SU-DHL-6 (cell line): ENCODE data around the gene KDELR1.

Source experiments
- EZH2phosphoT487 ChIP-seq: fragments of 200-600 bp; sonication (generic), shearing (Covaris generic); conservative IDR thresholded peaks from 2 replicates; pipeline ENCODE4 v1.6.1; 2018; ENCODE audit warnings: mild to moderate bottlenecking, antibody characterized with exemption, low read length, moderate library complexity, mixed read lengths
- TF ChIP-seq, protein P1 (sequence below): fragments of 200-600 bp; sonication (generic); IDR thresholded peaks from one replicate; pipeline ENCODE4 v1.5.1; 2017; ENCODE audit warnings: antibody characterized with exemption, mild to moderate bottlenecking, low read length, moderate library complexity; ENCODE audit not compliant: insufficient read depth, poor library complexity, severe bottlenecking

DNA sequence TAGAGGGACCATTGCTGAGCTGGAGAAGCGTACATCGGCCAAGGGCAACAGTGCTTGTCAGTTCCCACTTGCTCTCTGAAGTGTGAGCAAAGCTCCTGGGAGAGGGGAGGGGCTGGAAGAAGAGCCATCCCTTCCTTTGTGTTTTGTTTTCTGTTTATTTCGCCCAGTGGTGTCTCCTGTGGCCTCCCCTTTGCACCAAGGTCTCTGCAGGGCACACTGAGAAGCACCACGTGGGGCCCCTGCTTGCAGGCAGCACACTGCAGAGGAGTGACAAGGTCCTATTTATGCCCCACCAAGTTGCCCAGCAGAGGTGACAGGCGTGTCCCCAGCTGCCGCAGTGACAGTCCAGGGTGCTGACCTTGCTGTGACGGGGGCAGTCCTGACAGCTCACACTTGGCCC, 26.1 kb upstream of the KDELR1 start:
- TF ChIP-seq, protein P1, sequence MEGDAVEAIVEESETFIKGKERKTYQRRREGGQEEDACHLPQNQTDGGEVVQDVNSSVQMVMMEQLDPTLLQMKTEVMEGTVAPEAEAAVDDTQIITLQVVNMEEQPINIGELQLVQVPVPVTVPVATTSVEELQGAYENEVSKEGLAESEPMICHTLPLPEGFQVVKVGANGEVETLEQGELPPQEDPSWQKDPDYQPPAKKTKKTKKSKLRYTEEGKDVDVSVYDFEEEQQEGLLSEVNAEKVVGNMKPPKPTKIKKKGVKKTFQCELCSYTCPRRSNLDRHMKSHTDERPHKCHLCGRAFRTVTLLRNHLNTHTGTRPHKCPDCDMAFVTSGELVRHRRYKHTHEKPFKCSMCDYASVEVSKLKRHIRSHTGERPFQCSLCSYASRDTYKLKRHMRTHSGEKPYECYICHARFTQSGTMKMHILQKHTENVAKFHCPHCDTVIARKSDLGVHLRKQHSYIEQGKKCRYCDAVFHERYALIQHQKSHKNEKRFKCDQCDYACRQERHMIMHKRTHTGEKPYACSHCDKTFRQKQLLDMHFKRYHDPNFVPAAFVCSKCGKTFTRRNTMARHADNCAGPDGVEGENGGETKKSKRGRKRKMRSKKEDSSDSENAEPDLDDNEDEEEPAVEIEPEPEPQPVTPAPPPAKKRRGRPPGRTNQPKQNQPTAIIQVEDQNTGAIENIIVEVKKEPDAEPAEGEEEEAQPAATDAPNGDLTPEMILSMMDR: no peak
- no peak for TF ChIP-seq EZH2phosphoT487
